ENCODE results near the gene PAPPA. TPM values are rescaled to one million over a fixed set of nuclear protein-coding genes. Genes with fewer than 3 reads are reported as not detected.

PAPPA gene
- total RNA-seq, 4 donors from 2014 or later: 2.1 to 5.0 (median 3.7) TPM

DNA sequence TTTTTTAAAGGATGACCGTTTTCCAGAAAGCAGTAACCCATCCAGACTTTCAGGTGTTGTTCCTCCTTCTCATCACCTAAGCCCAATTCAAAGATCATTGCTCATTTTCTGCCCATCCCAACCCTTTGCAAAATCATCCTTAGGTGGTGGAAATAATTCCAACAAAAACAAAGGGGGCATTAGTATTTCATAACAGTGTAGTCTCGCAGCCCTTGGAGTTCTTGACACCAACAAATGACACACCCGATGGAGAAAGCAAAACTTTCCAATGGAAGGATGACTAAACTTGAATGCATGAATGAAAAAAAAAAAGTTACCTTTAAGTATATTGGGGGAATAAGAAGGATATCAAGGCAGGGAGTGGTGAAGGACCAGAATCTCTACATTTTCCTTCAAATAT lies 117.0 kb downstream of the PAPPA start:
- TF ChIP-seq POLR2AphosphoS5 (IDR thresholded peaks at IDR 0.05) (no peak), POLR2A (IDR thresholded peaks at IDR 0.05; ENCODE audit: low read depth) (no peak), EP300 (IDR thresholded peaks at IDR 0.05) (no peak)
- TF ChIP-seq, protein P1, sequence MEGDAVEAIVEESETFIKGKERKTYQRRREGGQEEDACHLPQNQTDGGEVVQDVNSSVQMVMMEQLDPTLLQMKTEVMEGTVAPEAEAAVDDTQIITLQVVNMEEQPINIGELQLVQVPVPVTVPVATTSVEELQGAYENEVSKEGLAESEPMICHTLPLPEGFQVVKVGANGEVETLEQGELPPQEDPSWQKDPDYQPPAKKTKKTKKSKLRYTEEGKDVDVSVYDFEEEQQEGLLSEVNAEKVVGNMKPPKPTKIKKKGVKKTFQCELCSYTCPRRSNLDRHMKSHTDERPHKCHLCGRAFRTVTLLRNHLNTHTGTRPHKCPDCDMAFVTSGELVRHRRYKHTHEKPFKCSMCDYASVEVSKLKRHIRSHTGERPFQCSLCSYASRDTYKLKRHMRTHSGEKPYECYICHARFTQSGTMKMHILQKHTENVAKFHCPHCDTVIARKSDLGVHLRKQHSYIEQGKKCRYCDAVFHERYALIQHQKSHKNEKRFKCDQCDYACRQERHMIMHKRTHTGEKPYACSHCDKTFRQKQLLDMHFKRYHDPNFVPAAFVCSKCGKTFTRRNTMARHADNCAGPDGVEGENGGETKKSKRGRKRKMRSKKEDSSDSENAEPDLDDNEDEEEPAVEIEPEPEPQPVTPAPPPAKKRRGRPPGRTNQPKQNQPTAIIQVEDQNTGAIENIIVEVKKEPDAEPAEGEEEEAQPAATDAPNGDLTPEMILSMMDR (IDR thresholded peaks at IDR 0.05): no peak
- intact Hi-C loops (cut with DNase I): no loop called here
- H3K27me3 ChIP-seq: no peaks in the 10 kb centered on the region
- no peak overlapping the region for H3K4me3 ChIP-seq
- H3K4me1 ChIP-seq: no peaks in the 10 kb centered on the region
- H3K36me3 ChIP-seq: no peaks in the 10 kb centered on the region
- no peak for DNase-seq (ENCODE audit: extremely low spot score)
- WGBS: 71% methylated on average over 3 of the region's 3 CpGs
- H3K9me3 ChIP-seq: no peaks in the 10 kb centered on the region
- no peak overlapping the region for H3K27ac ChIP-seq (replicated peaks in 1 of 4)

DNA sequence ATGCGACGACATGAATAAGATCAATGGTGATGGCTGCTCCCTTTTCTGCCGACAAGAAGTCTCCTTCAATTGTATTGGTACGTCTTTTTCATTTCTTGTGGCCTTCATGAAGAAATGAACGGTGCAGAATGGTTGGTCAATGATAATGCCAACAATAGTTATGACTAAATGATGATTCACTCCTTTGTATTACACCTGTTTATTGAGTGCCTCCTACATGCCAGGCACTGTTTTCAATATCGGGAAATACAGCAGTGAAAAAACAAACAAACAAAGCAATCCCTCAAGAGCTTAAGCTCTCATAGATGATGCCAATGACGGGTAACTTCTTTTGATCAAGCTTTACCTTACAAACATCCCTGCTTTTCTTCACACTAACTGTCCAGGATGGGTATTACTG lies 117.7 kb downstream of the PAPPA start:
- DNase-seq (ENCODE audit: extremely low spot score): no peak
- Histone ChIP-seq H3K27ac (replicated peaks in 1 of 4) (no peak overlapping the region), H3K4me1 (no peaks in the 10 kb centered on the region), H3K9me3 (no peaks in the 10 kb centered on the region), H3K36me3 (no peaks in the 10 kb centered on the region), H3K4me3 (no peak overlapping the region), H3K27me3 (no peaks in the 10 kb centered on the region)
- intact Hi-C loops (cut with DNase I): no loop called here
- TF ChIP-seq EP300 (IDR thresholded peaks at IDR 0.05): no peak
- TF ChIP-seq, protein P1 (IDR thresholded peaks at IDR 0.05): no peak
- TF ChIP-seq POLR2AphosphoS5 (IDR thresholded peaks at IDR 0.05): no peak
- no peak for TF ChIP-seq POLR2A (IDR thresholded peaks at IDR 0.05; ENCODE audit: low read depth)
- WGBS: 83% methylated on average over 7 of the region's 7 CpGs

DNA sequence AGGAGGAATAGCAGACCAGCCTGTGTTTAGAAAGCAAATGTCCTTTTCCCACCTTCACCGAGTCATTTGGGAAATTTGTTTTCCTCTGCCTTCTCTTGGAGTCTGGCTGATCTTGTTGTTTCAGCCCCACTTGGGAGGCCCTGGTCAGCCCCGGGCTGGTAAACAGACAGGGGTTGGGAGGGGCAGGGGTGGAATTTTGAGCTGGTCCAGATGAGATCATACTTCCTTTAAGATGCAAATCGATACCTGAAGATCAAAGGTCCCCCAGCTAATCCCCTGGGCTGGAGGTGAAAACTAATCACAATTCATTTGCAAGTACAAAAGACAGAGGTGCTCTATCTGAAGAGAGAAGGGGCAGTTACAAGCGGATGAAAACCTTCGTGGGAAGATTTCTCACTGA lies 118.4 kb downstream of the PAPPA start:
- TF ChIP-seq POLR2A (IDR thresholded peaks at IDR 0.05; ENCODE audit: low read depth): no peak
- TF ChIP-seq EP300 (IDR thresholded peaks at IDR 0.05): no peak
- TF ChIP-seq POLR2AphosphoS5 (IDR thresholded peaks at IDR 0.05): no peak
- TF ChIP-seq, protein P1 (IDR thresholded peaks at IDR 0.05): no peak
- 39% methylated on average over 5 of the region's 5 CpGs for WGBS
- no peaks in the 10 kb centered on the region for H3K27me3 ChIP-seq
- no peaks in the 10 kb centered on the region for H3K9me3 ChIP-seq
- no peak for DNase-seq (ENCODE audit: extremely low spot score)
- no peak overlapping the region for H3K4me3 ChIP-seq
- intact Hi-C loops (cut with DNase I): no loop called here
- H3K4me1 ChIP-seq: no peaks in the 10 kb centered on the region
- no peak overlapping the region for H3K27ac ChIP-seq (replicated peaks in 1 of 4)
- H3K36me3 ChIP-seq: no peaks in the 10 kb centered on the region

DNA sequence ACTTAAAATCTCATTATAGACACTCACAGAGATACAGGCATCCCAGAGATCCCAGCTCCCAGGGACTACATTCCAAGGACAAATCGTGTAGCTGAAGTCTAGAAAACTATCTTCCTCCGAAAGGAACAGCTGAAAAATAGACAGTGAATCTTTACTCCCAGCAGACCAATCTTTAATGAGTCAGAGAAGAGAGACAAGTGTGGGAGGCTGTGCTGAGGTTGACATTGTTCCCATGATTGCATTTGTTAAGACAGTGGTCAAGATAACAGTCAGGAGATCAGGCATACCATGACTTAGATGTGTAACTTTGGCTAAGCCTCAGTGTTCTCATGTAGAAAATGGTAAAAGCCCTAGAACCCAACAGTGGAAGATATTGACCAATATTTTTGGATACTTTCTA lies 120.7 kb downstream of the PAPPA start:
- Histone ChIP-seq H3K9me3 (no peaks in the 10 kb centered on the region), H3K4me1 (no peaks in the 10 kb centered on the region), H3K27ac (replicated peaks in 1 of 4) (no peak overlapping the region), H3K4me3 (no peak overlapping the region), H3K36me3 (no peaks in the 10 kb centered on the region), H3K27me3 (no peaks in the 10 kb centered on the region)
- no peak for DNase-seq (ENCODE audit: extremely low spot score)
- WGBS: 78% methylated on average over 2 of the region's 2 CpGs
- intact Hi-C loops (cut with DNase I): no loop called here
- no peak for TF ChIP-seq POLR2A (IDR thresholded peaks at IDR 0.05; ENCODE audit: low read depth)
- no peak for TF ChIP-seq POLR2AphosphoS5 (IDR thresholded peaks at IDR 0.05)
- TF ChIP-seq, protein P1 (IDR thresholded peaks at IDR 0.05): no peak
- no peak for TF ChIP-seq EP300 (IDR thresholded peaks at IDR 0.05)

DNA sequence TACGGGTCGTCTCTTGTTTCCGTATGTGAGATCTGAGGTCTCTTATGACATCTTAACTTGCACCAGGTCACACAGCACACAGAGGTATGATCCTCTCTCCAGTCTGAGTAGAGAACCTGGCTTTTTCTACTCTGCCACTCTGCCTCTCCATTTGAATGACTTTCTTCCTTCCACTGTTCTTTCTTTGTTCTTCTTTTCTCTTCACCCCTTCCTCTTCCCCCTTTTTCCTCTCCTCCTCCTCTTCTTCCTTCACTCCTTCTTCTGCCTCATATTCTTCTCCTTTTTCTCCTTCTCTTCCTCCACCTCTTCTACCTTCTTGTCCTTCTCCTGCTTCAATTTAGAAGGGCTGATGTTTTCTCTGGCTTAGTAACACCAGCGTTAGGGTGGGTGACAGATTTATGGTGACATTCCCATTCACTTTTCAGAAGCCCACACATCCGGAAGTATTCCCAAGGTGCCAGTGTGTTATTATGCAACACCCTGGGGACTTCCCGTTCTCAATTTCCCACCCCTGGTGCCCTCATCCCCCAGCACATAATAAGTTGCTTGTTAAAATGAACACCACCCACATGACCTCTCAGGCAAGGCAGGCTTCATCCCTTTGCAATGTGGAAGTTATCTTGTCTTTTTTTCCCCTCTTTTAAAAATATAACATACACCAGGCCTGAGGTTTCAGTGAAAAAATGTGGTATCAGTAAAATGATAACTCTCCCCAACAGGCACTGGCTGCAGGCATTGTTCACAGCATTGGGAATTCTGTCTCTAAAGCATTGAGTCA lies 122.0 kb downstream of the PAPPA start:
- H3K4me1 ChIP-seq: no peaks in the 10 kb centered on the region
- H3K27me3 ChIP-seq: no peaks in the 10 kb centered on the region
- DNase-seq (ENCODE audit: extremely low spot score): no peak

More for the DNA sequence above, 122.0 kb downstream of the PAPPA start:
- intact Hi-C loops (cut with DNase I): no loop called here
- H3K9me3 ChIP-seq: no peaks in the 10 kb centered on the region
- H3K36me3 ChIP-seq: no peaks in the 10 kb centered on the region
- TF ChIP-seq EP300 (IDR thresholded peaks at IDR 0.05) (no peak), POLR2A (IDR thresholded peaks at IDR 0.05; ENCODE audit: low read depth) (no peak), POLR2AphosphoS5 (IDR thresholded peaks at IDR 0.05) (no peak)
- TF ChIP-seq, protein P1 (IDR thresholded peaks at IDR 0.05): no peak
- H3K4me3 ChIP-seq: no peak overlapping the region
- no peak overlapping the region for H3K27ac ChIP-seq (replicated peaks in 1 of 4)
- 68% methylated on average over 6 of the region's 6 CpGs for WGBS

Data from esophagus muscularis mucosa (tissue), 4 donors.